GM04504 (cell line): Measurements from ENCODE around the gene SUCLG2.

Source experiments
- DNase-seq: peaks from one replicate; pipeline ENCODE4 v3.0.0-alpha.2; 2012; ENCODE audit warnings: low read depth

SUCLG2 gene

GRCh38 chr3:67648701-67649100, 5.7 kb downstream of the SUCLG2 start:
- no peak for DNase-seq

DNA sequence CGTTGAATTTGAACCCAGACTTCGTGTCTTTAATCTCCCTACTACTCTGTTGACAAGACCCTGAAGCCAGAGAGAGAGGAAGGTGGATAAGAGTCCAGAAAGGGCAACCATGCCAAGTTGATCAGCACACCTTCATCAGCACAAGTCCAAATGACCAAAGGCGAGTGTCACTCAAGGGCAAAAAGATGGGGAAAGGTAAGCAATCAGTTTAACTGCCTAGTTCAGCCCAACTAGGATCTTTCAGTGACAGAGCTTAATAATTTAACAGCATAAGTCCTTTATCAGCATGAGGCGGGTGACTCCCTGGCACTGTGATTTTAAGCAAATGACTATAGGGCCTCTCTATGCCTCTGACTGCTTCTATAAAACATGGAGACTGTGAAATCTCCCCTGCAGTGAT, 6.2 kb downstream of the SUCLG2 start:
- no peak for DNase-seq

- peak; percentile 91 for DNase-seq
These were observed 7.0 kb downstream of the SUCLG2 start for GRCh38 chr3:67647390-67647878.

DNA sequence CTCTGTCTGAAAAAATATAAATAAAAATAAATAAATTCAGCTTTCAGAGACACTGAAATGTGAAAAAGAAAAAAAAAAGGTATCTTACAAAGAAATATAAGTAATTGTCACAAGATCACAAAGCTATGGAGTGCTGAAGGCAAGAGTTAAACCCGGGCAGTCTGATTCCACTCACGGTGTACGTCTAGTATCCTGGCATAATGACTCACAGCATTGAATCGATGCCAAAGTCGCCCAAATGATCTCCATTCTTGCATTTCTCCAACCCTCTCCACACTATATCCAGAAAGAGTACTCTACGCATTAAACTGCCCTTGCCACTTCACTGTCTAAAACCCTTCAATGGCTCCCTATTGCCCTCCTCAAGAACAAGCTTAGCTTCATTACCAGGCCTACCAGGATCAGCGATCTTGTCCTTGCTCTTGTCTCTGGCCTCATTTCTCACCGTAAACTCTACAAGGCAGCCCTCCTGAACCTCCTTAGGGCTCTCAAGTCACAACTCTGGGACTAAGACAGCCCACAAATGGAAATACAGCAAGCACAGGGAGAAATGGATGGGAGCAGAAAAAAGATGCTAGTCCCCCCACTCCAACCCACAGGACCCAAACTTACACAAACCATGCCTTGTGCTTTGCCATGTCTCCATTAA, 7.7 kb downstream of the SUCLG2 start:
- DNase-seq = no peak

DNA sequence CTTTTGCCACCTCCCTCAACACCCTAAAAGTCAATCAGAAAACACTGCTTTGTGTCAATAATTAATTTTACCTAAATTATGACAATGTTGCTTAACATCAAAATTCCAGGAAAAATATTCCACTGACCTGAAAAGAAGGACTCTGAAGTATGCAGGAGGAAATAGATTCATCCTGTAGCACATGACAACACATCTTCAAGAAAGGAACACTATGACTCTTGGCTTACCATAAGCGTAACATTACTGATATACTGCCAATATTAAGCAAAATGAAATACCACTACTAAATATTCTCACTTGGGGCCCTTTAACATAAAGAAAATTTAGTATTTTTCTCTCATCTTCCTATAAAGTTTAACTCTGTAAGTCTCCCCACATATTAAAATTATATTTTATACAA, 9.6 kb downstream of the SUCLG2 start:
- DNase-seq = no peak

GRCh38 chr3:67642734-67643133, 11.7 kb downstream of the SUCLG2 start:
- DNase-seq = no peak

GRCh38 chr3:67642190-67642589, 12.2 kb downstream of the SUCLG2 start:
- no peak for DNase-seq

GRCh38 chr3:67641451-67641850, 13.0 kb downstream of the SUCLG2 start:
- DNase-seq = no peak

DNA sequence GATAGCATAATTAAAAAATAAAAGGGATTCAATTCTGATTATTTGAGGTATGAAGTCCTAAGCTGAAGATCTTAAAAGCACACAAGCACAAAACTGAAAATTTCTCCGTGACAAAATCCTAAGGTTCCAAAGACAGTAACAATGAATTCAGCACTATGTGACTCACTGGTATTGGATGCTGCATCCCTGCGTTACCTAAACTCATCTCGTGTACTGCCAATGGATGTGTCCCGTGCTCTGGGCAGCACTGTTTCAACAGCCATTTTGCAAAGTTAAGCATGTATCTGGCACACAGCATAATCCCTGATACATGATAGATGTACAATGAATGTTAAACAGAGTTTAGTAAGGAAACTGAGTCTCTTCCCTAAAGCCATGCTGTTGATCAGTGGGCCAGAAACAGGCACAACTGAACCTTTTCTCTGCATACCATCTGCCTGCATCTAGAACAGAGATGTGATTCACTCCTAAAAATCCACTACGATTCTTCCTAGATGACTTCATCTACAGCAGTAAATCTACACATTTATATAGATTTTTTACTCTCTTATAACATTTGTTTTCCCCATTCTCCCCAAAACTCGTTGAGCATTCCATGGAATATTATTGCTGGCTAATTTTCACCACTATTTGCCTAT, 14.3 kb downstream of the SUCLG2 start:
- no peak for DNase-seq

- no peak for DNase-seq
These were observed 17.0 kb downstream of the SUCLG2 start for GRCh38 chr3:67637255-67637900.

DNA sequence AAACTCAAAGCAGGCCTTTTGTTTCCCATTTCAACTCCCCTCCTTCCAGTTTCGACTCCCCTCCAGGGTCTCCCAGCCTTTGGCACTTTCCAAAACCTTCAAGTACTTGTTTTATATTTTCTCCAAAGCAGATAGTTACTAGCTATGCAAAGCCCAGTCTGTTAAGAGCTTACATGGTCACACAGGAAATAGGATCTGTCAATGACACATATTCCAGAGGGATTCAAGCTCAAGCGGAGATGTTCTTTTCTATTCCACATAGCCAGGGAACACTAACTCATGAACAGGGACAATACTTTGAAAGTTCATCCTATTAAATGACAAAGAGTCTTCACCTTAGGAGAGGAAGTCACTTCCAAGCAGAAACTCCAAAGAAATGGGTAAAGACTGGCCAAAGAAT, 18.6 kb downstream of the SUCLG2 start:
- DNase-seq = no peak

DNA sequence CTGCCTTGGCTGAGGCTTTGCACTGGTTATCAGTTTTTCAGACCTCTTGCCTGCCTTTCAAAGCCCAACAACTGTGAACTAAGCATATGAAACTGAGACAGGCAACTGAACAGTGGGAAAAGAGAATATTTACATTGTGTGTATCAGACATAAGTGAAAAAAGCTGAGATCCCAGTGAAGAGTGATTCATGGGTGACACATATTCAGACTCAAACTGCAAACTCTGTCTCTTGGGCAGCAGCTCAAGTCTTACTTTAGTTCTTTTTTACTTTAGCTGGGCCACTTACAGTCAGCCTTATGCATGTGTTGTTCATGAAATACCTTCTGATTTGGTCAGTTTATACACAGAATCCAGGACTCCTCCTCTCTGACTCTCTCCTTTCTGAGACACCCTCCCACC, 19.2 kb downstream of the SUCLG2 start:
- DNase-seq = no peak

GRCh38 chr3:67630666-67631362, 23.6 kb downstream of the SUCLG2 start:
- DNase-seq = no peak

DNA sequence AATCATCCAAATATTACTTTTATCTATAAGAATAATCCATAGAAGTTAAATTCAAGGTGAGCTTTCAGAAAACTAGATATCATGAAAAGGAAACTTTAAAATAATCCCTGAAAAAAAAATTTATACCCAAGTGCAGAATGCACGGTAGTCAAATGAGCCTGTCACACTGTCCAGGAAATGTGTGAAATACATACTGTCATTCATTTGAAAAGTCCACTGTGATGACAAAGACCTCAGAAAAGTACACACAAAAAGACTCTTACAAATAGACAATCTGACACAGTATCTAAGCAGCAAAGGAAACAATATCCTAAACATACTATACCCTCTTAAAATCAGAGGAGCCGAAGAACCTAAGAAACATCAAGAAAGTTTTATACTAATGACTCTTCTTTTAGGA, 29.7 kb downstream of the SUCLG2 start:
- DNase-seq = no peak

DNA sequence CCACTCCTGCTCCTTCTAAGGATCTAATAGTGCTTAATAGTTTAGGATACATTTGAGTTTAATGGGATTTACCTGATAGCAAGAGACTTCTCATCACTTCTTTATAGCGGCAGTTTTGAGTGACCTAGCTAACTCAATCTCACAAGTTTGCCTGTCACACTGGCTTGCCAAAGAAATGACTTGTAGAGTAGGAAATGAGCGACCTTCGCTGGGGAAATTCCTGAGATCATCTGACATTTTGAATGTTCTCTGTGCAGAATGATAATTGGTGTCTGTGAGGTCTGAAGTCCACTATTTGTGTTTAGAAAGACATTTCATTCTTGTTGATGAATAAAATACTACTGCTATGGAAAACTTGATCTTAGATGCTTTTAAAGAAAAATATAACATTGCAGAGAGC, 30.3 kb downstream of the SUCLG2 start:
- DNase-seq = no peak

GRCh38 chr3:67622652-67623051, 31.8 kb downstream of the SUCLG2 start:
- no peak for DNase-seq

DNA sequence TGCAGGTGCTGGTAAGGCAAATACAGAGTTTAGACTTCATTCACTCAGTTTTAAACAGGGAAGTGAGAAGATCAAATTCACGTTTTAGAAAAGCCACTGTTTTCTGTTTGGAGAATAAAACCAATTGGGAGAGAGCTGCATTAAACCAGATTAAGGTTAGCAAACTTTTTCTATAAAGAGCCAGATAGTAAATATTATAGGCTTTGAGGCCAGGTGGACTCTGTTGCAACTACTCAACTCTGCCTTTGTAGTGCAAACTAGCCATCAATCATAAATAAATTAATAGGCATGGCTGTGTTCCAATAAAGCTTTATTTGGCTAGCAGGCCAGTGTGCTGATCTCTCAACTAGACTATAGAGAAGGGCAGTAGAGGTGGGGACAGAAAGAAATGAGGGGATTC, 33.5 kb downstream of the SUCLG2 start:
- DNase-seq = no peak

DNA sequence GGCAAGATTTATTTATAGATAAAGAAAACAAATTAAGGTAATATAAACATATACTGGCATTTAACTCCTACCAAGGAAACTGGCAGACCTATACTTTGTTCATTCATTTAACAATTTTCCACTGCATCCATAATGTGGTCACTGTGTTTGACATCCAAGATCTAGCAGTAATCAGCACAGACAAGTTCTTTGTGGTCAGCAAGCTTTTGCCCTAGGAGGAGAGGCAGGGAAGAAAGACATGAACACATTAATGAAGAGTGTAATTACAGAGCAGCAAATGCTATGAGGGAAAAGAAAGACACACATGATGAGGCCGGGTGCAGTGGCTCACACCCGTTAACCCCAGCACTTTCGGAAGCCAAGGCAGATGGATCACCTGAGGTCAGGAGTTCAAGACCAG, 34.4 kb downstream of the SUCLG2 start:
- no peak for DNase-seq

- DNase-seq = no peak
These were observed 36.9 kb downstream of the SUCLG2 start for GRCh38 chr3:67617518-67617917.

DNA sequence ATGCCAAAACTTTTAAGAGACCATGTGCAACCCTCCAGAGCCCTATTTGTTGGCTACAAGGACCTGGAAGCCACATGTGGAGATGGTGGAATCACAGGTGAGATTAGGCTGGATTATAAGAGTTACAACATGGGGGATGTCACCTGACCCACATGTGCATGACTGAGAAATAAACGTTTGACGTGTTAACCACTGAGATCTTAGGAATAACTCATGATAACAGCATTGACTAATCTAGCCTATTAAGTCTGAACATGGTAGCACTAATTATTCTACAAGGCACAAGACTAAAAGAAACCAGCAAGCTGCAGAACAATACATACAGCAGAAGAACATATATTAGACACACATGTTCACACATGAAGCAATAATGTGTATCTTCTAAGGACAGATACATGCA, 38.4 kb downstream of the SUCLG2 start:
- DNase-seq = no peak

DNA sequence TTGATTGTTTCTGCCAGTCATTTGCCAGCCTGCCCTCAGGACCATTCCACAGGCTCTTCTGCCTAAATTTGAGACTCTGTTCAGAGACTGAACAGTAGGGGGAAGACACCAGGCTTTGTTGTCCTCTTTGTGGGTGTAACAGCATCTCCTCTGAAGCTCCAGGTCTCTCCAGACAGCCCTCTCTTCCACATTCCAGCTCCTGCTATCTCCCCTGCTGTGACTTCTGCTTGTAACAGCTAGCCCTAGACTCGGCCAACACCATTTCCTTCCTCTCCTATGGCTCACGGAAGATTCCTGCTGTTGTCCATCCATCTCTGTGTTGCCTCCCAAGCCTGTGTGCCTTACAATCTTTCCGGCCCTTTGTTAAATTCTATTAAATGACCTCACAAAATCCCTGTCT, 40.2 kb downstream of the SUCLG2 start:
- DNase-seq = no peak

DNA sequence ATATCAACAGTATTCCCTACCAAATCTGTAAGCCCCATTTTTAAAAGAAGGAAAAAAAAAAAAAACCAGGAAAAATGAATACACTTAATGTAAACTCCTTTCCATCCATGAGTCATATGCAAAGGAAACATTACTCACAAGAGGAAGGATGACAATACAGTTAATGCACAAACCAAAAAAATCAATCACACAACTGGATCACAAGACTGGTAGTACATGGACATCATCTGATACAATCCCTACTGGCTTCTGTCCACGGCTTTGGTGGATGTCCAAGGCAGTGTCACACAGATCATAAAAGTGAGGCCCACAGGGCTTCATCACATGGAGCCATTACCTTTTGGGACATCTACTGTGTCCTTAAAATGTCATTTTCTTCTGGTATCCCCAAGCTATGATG, 44.0 kb downstream of the SUCLG2 start:
- DNase-seq = no peak

DNA sequence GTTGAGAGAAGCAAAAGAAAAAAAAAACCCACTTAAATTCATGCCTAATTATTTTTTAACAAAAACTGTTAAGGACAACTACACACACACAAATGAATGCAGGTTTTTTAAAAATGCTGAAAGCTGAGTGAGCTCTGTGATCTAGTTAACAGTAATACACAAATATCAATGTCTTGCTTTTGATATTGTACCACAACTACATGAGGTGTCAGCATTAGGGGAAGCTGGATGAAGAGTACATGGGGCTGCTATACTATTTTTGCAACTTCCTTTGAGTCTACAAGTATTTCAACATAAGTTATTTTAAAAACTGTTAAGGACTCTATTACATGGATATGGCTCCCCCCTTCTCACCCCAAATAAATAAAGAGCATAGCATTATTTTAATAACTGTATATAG, 44.7 kb downstream of the SUCLG2 start:
- DNase-seq = no peak
